HG02763 (cell line): Measurements from ENCODE around the gene TTC34.
"Not testable (repeated sequence)": the region's sequence is repeated elsewhere in the genome, so short reads cannot be mapped to it uniquely, and the experiment has no call there.

Experiments
- ATAC-seq: cut with Tn5 transposase; IDR thresholded peaks from one replicate; pipeline ENCODE4 v1.9.1; 2021; ENCODE audit warnings: mild to moderate bottlenecking, moderate library complexity; ENCODE audit not compliant: unreplicated experiment

The TTC34 gene

GRCh38 chr1:2631136-2632050, 170.1 kb downstream of the TTC34 start:
- ATAC-seq: no peak

- no peak for ATAC-seq
Observed at GRCh38 chr1:2630498-2631135, 170.9 kb downstream of the TTC34 start.

GRCh38 chr1:2629627-2630497, 171.6 kb downstream of the TTC34 start:
- no peak for ATAC-seq

- ATAC-seq: no peak
Observed at GRCh38 chr1:2628933-2629626, 172.4 kb downstream of the TTC34 start.

GRCh38 chr1:2628191-2628932, 173.1 kb downstream of the TTC34 start:
- ATAC-seq: no peak

DNA sequence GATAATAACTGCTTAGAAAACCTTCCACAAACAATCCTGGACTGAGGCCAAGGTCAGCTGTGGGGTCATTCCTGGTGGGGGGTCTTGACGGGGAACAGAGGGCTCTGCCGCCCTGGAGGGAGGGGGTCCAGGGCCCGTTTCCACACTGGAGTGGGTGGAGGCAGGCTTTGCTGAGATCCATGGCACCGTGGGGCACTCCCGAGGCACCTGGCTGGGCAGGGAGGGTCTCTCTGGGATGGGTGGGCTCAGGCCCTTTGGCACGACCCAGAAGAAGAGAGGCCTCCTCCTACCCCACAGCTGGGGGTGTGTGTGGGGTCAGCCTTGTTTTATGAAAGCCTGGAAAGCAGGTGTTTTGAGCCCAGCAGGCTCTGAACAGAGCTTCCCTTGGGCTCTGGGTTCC, 173.7 kb downstream of the TTC34 start:
- no peak for ATAC-seq

DNA sequence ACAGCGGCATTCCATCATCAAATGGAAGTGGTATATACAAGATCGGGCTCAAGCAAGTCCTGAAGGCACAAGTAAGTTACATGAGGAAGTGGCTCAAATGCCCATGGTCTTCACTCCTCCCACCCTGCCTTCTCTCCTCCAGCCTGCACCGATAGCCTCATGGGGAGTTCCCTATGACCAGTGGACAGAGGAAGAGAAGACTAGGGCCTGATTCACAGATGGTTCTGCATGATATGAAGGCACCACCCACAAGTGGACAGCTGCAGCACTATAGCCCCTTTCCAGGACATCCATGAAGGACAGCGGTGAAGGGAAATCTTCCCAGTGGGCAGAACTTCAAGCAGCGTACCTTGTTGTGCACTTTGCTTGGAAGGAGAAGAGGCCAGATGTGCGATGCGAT, 175.7 kb downstream of the TTC34 start:
- ATAC-seq: not testable (repeated sequence)

GRCh38 chr1:2625311-2625710, 176.2 kb downstream of the TTC34 start:
- no peak for ATAC-seq

- no peak for ATAC-seq
Observed at GRCh38 chr1:2624735-2625300, 176.7 kb downstream of the TTC34 start.

DNA sequence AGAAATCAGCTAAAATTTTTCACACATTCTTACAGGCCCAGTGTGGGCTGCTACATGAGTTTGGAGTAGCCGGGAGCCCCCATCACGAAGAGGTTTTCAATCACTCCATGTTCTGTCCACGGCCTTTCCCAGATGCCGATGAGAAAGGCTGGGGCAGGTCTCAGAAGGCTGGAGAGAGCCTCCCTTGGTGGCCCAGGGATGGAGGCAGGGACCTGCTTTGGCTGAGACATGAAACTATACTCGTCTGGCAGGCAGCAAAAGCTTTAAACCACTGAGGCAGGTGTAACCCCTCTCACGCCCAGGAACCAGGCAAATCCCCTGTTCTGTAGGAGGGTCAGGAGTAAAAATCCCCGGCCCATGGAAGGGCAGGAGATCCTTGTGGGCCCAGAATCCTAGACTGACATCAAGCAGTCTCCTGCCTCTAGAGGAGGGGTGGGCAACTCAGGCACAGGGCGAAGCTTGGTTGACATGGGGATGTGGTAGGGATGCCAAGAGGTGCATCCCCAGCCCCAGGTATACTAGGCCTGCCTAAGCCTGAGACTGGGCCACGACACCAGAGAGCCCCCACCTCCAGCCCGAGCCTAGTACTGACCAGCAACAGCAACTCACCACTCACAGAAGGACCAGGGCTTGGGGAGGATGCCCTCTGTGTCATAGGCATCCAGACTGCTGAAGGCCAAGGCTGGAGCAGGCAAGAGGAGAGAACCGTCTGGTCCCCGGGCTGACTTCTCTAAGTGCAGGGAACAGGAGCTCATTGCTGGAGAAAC, 177.7 kb downstream of the TTC34 start:
- ATAC-seq: no peak

DNA sequence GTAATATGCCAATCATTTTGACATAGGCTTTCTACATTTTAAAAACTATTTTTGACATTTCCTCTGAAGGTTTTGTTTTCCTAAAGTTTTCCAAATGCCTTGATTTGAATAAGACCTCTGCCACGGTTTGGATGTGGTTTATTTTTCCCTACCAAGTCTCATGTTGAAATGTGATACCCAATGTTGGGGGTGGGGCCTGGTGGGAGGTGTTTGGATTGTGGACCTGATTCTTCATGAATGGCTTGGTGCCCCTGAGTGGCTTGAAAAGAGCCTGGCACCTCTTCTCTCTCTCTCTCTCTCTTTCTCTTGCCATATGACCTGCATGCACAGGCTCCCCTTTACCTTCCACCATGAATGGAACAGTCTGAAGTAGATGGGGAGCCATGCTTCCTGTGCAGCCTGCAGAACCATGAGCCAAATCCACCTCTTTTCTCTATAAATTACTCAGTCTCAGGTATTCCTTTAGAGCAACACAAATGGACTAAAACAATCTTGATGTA, 183.5 kb downstream of the TTC34 start:
- no peak for ATAC-seq

DNA sequence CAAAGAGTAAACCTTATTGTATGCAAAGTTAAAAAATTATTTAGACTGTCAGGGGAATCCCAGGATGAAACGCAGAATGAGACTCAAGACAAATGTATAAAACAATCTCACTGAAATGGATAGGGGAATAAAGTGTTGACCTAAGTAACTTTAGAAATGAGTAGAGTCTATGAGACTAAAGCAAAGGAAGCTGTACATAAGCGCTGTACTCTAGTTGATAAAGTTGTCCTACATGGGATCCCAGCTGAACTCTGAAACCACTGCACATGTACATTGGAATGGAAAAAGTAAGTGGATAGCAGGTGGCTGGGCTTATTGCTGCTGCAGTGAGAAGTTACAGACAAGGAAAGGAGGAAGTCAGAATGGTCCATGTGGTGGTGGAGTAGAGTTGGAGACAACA, 187.3 kb downstream of the TTC34 start:
- no peak for ATAC-seq

DNA sequence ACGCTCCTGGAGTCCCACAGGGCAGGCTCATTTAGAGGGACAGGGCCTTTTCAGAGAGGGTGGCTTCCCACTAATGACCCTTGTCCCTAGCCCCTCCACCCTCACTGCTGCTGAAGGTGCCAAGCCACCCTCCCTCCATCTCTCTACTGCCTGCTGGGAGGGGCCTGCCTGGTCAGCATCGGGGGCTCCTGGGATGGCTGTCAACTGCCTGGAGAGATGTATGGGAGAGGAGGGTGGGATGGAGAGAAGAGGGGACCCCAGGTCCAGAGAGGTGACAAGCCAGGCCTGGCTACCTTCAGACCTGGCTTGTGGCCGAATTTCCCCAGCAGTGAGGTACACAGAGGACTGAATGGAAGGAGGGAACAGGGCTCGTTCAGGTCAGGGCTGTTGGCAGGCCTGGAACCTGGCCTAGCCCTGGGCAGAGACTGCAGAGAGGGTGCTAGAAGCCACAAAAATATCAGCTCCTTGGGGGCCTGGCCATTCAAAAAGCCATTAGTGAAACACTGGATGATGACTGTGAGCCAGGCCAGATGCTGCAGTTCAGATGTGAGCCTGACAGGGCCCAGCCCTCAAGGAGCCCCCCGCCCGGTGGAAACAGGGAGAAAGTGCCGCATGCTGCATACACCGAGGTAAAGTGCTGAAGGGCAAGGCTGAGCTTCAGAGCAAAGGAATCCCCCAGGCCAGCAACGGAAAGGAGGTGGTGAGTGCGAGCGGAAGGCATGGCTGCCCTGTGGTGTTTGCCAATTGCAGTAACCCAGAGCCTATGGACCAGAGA, 188.7 kb downstream of the TTC34 start:
- ATAC-seq: no peak

- ATAC-seq: no peak
Observed at GRCh38 chr1:2611621-2612437, 189.7 kb downstream of the TTC34 start.

GRCh38 chr1:2611031-2611501, 190.4 kb downstream of the TTC34 start:
- ATAC-seq: no peak

DNA sequence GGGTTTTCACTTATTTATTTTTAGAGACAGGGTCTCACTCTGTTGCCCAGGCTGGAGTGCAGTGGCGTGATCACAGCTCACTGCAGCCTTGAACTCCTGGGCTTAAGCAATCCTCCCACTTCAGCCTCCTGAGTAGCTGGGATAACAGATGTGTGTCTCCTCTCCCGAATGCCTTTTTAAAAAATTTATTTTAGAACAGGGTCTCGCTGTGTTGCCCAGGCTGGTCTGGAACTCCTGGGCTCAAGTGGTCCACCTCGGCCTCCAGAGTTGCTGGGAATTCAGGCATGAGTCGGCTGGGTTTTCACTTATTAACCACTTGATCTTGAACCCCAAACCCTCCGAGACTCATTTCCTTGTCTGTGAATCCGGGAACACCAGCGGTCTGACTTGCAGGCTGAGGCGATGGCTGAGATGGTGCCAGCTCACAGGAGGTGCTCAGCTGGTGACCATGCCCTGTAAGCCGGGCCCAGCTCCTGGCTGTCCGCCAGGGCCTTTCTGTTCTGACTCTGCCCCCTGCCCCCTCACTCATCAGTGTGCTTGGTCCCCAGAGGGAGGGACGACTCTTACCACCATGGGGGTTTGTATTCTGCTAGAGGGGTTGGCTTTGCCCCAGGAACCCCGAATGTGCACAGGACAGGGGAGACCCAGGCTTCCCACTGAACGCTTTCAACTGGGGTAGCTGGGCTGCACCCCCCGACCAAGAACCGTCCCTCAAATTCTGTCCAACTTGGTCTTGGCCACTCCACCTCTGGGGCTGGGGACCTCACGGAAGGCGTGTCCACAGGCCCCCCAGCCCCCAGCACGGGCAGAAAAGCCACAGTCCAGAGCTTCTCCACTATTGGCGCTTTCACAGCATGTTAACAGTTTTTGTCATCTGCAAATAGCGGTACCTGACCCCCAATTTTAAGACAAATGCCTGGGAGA, 191.2 kb downstream of the TTC34 start:
- no peak for ATAC-seq
